Stimulated activated CD4-positive, alpha-beta T cell treated with anti-CD3 and anti-CD28 coated beads, Interleukin-12 subunit alpha, Interleukin-12 subunit beta, amount 100 ng/mL, for 48 hours (primary cell): ENCODE data around the gene ZNF658.
A peak's percentile ranks its signal among the peaks of the same experiment; 100 is the strongest.
"Not testable (repeated sequence)": the region's sequence is repeated elsewhere in the genome, so short reads cannot be mapped to it uniquely, and the experiment has no call there.

Experiments
- DNase-seq, 3 donors: peaks; one replicate each; pipeline ENCODE4 v3.0.0-alpha.2; 2020; ENCODE audit warnings: low read depth in 2 of 3, low spot score in 1 of 3

Gene ZNF658

DNA sequence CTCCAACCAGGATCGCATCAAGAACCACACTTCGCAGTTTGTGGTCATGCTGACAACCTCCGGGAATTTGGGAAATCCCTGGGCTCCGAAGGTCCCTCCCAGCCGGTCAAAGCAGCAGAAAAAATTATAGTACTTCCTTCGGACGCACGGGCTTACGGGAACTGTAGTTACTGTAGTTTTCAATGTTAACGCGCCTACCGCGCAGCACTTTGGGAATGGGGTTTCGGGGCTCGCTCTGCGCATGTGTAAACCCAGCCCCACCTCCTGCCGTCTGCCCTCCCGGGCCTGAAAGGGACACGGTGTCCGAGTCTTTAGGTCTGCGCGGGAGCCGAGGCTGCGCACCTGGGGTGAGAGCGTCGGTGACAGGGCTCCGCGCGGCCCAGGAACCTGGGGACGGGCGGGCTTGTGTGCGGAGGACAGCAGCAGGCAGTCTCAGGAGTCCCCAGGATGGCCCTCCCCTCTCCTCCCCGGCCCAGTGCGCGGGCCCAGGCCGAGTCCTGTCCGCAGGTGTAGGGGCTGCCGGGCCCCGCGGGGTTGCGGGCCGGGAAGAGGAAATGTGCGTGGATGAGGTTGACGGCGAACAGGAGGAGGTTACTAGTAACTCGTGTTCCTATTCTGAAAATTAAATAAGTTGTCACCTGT lies at the start of gene ZNF658:
TSS of gene ZNF658 (plus strand) at position 236 of the 642 bp plus-strand sequence. CDS start 2,837 bp downstream, outside the sequence.
- peak; percentile 45 to 50 (median 45) for DNase-seq

GRCh38 chr9:66861732-66862131 lies 38.8 kb upstream of the ZNF658 start:
- DNase-seq = not testable (repeated sequence)

GRCh38 chr9:66868660-66869059 lies 31.9 kb upstream of the ZNF658 start:
- not testable (repeated sequence) for DNase-seq

GRCh38 chr9:66880605-66881004 lies 19.9 kb upstream of the ZNF658 start:
- not testable (repeated sequence) for DNase-seq

- DNase-seq = not testable (repeated sequence)
These were observed 18.7 kb upstream of the ZNF658 start for GRCh38 chr9:66881847-66882246.

- DNase-seq = not testable (repeated sequence)
These were observed 10.2 kb upstream of the ZNF658 start for GRCh38 chr9:66890334-66890733.

GRCh38 chr9:66901141-66901540 lies 616 bp downstream of the ZNF658 start:
- DNase-seq = not testable (repeated sequence)

DNA sequence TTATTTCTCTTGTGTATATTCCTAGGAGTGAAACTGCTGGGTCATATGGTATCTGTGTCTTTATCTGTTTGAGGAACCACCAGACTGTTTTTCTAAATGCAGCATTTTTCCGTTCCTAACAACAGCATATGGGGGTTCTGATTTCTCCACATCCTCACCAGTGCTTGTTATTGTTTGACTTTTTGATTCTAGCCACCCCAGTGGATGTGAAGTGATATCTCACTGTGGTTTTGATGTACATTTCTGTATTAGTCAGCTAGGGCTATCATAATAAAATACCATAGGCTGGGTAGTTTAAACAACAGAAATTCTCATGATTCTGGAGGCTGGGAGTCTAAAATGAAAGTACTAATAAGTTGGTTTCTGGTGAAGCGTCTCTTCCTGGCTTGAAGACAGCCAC lies 9.0 kb downstream of the ZNF658 start:
- not testable (repeated sequence) for DNase-seq

- DNase-seq = not testable (repeated sequence)
These were observed 19.5 kb downstream of the ZNF658 start for GRCh38 chr9:66920072-66920471.

GRCh38 chr9:66936194-66936870 lies 35.8 kb downstream of the ZNF658 start:
- not testable (repeated sequence) for DNase-seq

- DNase-seq = not testable (repeated sequence)
These were observed 37.1 kb downstream of the ZNF658 start for GRCh38 chr9:66937662-66938061.

GRCh38 chr9:66938322-66938721 lies 37.8 kb downstream of the ZNF658 start:
- not testable (repeated sequence) for DNase-seq

DNA sequence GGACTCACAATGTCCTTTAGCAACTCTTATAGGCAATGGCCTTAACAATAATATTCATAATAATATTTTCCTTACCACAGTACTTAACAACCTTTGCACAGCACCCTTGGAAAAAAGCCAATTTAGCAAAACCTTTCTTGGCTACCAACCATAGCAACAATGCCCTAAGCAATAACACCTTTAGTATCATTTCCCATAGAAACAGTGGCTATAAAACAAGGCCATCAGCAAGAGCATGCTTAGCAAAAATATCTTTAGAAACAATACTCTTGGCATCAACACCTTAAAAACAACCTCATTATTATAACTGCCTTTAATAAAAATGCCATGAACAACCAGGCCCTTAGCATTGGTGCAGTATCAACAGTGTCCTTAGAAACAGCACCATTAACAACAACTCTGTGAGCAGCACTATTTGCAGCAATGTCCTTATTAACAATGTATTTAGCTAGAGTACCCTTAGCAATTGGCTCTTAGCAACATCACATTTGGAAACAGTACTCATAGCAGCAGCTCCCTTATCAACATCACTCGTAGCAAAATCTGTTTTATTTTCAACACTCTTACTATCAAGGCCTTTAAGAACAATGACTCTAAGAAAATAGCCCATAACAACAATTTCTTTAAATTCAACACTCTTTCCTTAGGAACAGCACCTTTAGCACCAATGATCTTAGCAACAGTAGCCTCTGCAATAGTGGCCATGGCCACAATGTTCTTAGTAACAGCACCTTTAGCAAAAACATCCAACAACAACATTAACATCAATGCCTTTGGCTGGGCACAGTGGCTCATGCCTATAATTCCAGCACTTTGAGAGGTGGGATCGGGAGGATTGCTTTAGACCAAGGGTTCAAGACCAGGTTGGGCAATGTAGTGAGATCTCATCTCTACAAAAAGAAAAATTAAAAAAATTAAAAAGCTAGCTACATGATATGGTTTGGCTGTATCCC lies 39.6 kb downstream of the ZNF658 start:
- not testable (repeated sequence) for DNase-seq

- not testable (repeated sequence) for DNase-seq
These were observed 42.1 kb downstream of the ZNF658 start for GRCh38 chr9:66942400-66943155.

DNA sequence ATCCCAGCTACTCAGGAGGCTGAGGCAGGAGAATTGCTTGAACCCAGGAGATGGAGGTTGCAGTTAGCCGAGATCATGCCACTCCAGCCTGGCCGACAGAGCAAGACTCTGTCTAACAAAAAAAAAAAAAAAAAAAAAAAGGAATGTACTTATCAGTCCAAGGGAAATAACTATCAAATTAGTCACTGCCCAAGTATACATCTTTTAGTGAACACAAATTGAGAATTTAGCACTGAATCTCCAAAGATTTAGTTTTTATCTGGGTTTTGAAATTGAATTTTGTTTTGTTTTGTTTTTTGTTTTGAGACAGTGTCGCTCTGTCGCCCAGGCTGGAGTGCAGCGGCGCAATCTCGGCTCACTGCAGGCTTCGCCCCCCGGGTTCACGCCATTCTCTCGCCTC lies 52.1 kb downstream of the ZNF658 start:
- DNase-seq = not testable (repeated sequence)
